Panc1 (cell line): Measurements from ENCODE around the gene CLCN6. TPM values are rescaled to one million over a fixed set of nuclear protein-coding genes. Genes with fewer than 3 reads are reported as not detected.

Experiments
- ATAC-seq: fragments of 200-7000 bp; cut with Tn5 transposase; 2 replicates; pipeline ENCODE4 v1.9.1; 2020; ENCODE audit warnings: mild to moderate bottlenecking, moderate library complexity
- BruUV-seq: library from RNA; stranded (reverse); fragments of 400-500 nt; replicated peaks from 2 replicates; lab custom pipeline; 2021; lab: Mats Ljungman, UMichigan
- CTCF ChIA-PET: fragments of 300-600 bp; sonication (Branson Sonifier 250); formaldehyde crosslinking; loops from one replicate; lab custom pipeline; 2022; ENCODE audit warnings: antibody characterized with exemption; lab: Charles Lee
- POLR2A ChIA-PET: fragments of 300-600 bp; sonication (Branson Sonifier 250); formaldehyde crosslinking; loops from one replicate; lab custom pipeline; 2022; ENCODE audit warnings: antibody characterized with exemption; lab: Charles Lee
- DNase-seq: peaks from one replicate; pipeline ENCODE4 v3.0.0-alpha.2; 2010; ENCODE audit warnings: low read depth, low spot score
- H3K27ac ChIP-seq: 2 replicates; pipeline ENCODE4 v1.5.1; 2011; ENCODE audit warnings: mild to moderate bottlenecking, low read length, inconsistent platforms
- H3K27me3 ChIP-seq: fragments of 200-500 bp; sonication (Bioruptor generic); 2 replicates; pipeline ENCODE4 v1.6.0; 2014; ENCODE audit warnings: low read length, inconsistent platforms; ENCODE audit not compliant: control insufficient read depth, insufficient read depth
- H3K36me3 ChIP-seq: fragments of 200-500 bp; sonication (Bioruptor generic); 2 replicates; pipeline ENCODE4 v1.5.1; 2014; ENCODE audit warnings: inconsistent platforms, mild to moderate bottlenecking, low read length, moderate library complexity; ENCODE audit not compliant: control insufficient read depth, insufficient read depth
- H3K4me1 ChIP-seq: 2 replicates; pipeline ENCODE4 v1.5.1; 2011; ENCODE audit warnings: inconsistent platforms, mild to moderate bottlenecking, low read length, moderate library complexity; ENCODE audit not compliant: control insufficient read depth, insufficient read depth
- H3K4me3 ChIP-seq, 2 experiments: 2 replicates each; pipeline ENCODE4 v1.5.1; 2011 to 2012; ENCODE audit warnings: low read depth in 2 of 2, low read length in 2 of 2, mild to moderate bottlenecking in 2 of 2, inconsistent platforms in 1 of 2, moderate library complexity in 1 of 2
- H3K9me3 ChIP-seq: fragments of 200-500 bp; sonication (Bioruptor generic); 2 replicates; pipeline ENCODE4 v1.5.1; 2014; ENCODE audit warnings: low read depth, mild to moderate bottlenecking, inconsistent platforms, low read length, moderate library complexity; ENCODE audit not compliant: control insufficient read depth, insufficient read depth
- CTCF ChIP-seq: fragments of 450-650 bp; IDR thresholded peaks from 2 replicates; pipeline ENCODE4 v1.5.1; 2017; ENCODE audit warnings: mild to moderate bottlenecking
- POLR2AphosphoS5 ChIP-seq: IDR thresholded peaks from 2 replicates; pipeline ENCODE4 v1.6.1; 2012; ENCODE audit warnings: mild to moderate bottlenecking, low read depth, low read length, moderate library complexity
- REST ChIP-seq, 2 experiments: IDR thresholded peaks; 2 replicates each; pipeline ENCODE4 v1.6.1; 2011 to 2012; ENCODE audit warnings: low read depth in 2 of 2, control low read depth in 1 of 2, low read length in 1 of 2, mild to moderate bottlenecking in 1 of 2, moderate library complexity in 1 of 2; ENCODE audit not compliant: insufficient read depth in 1 of 2
- SIN3A ChIP-seq: IDR thresholded peaks from 2 replicates; pipeline ENCODE4 v1.6.1; 2012; ENCODE audit warnings: low read depth, mild to moderate bottlenecking, low read length, moderate library complexity, borderline replicate concordance; ENCODE audit not compliant: insufficient read depth
- TCF7L2 ChIP-seq: IDR thresholded peaks from 2 replicates; pipeline ENCODE4 v1.6.1; 2011; ENCODE audit warnings: mild to moderate bottlenecking, low read depth, low read length, inconsistent platforms
- in situ Hi-C: cut with HindIII; loops from 2 replicates; pipeline ENCODE4 v1.10.0; 2016; ENCODE audit warnings: low sequenced_read_pairs, low pct_unique_long_range_greater_than_20kb
- intact Hi-C: fragments of 100-400 bp; cut with micrococcal nuclease; formaldehyde crosslinking; loops from one replicate; pipeline ENCODE4 v1.10.0; 2022; ENCODE audit not compliant: unreplicated experiment
- total RNA-seq: library from RNA; stranded (reverse); gene quantifications from one replicate; pipeline ENCODE4 v1.2.1, GENCODE V29; 2021; ENCODE audit not compliant: unreplicated experiment

Gene CLCN6
- total RNA-seq, 1 experiment from 2014 or later: 23.6 TPM

- no peak for TF ChIP-seq TCF7L2
- H3K9me3 ChIP-seq: no peaks in the 10 kb centered on the region
- no peak for ATAC-seq
- CTCF ChIA-PET: no interaction called here
- no peak overlapping the region for H3K27ac ChIP-seq
- intact Hi-C loops: no loop called here
- BruUV-seq: no TSS peak
- no peak for DNase-seq
- POLR2A ChIA-PET: no interaction called here
- in situ Hi-C loops: no loop called here
- H3K27me3 ChIP-seq: no peaks in the 10 kb centered on the region
- H3K4me1 ChIP-seq: peaks cover 13% of the 10 kb centered on the region
- no peaks in the 10 kb centered on the region for H3K36me3 ChIP-seq
- H3K4me3 ChIP-seq: no peak overlapping the region
Observed at GRCh38 chr1:11788549-11789053, 17.4 kb upstream of the CLCN6 start.

- no TSS peak for BruUV-seq
- Histone ChIP-seq H3K4me3 (no peak overlapping the region), H3K27ac (no peak overlapping the region), H3K27me3 (no peaks in the 10 kb centered on the region), H3K4me1 (peaks cover 13% of the 10 kb centered on the region), H3K9me3 (no peaks in the 10 kb centered on the region), H3K36me3 (no peaks in the 10 kb centered on the region)
- in situ Hi-C loops (no loop called here), intact Hi-C loops (no loop called here)
- TF ChIP-seq CTCF (no peak), REST (IDR thresholded peaks at IDR 0.05; ENCODE audit: insufficient read depth in 1 of 2, low read depth in 2 of 2, low read length in 1 of 2) (no peak), SIN3A (no peak), TCF7L2 (no peak), POLR2AphosphoS5 (no peak)
- POLR2A ChIA-PET: interaction anchor here (0.6 kb wide), 1 partner anchor 45 kb away, joined by 3 read pairs; no protein-coding TSS in a partner anchor
- ATAC-seq (no peak), DNase-seq (no peak)
- CTCF ChIA-PET: no interaction called here
Observed at GRCh38 chr1:11789126-11790067, 16.6 kb upstream of the CLCN6 start.
